IMR-90 (cell line): ENCODE measurements around the gene TAF9B.

ENCODE experiments used
- BHLHE40 ChIP-seq: fragments of 150-350 bp; IDR thresholded peaks from 2 replicates; pipeline ENCODE4 v1.6.1; 2016; ENCODE audit warnings: mild to moderate bottlenecking, low read depth, low read length
- CEBPB ChIP-seq: IDR thresholded peaks from 2 replicates; pipeline ENCODE4 v1.6.1; 2012; ENCODE audit warnings: low read depth, low read length, improper control_type of control experiment
- CTCF ChIP-seq: conservative IDR thresholded peaks from 2 replicates; pipeline ENCODE4 v1.5.1; 2012; ENCODE audit warnings: mild to moderate bottlenecking, low read depth, low read length, improper control_type of control experiment
- FOS ChIP-seq: fragments of 150-350 bp; IDR thresholded peaks from 2 replicates; pipeline ENCODE4 v1.6.1; 2016; ENCODE audit warnings: low read depth, low read length
- MXI1 ChIP-seq: IDR thresholded peaks from 2 replicates; pipeline ENCODE4 v1.6.1; 2012; ENCODE audit warnings: low read depth, mild to moderate bottlenecking, low read length, moderate library complexity, borderline replicate concordance
- POLR2A ChIP-seq: IDR thresholded peaks from 2 replicates; pipeline ENCODE4 v1.6.1; 2012; ENCODE audit warnings: mild to moderate bottlenecking, low read depth, low read length
- RFX5 ChIP-seq: IDR thresholded peaks from 2 replicates; pipeline ENCODE4 v1.8.0; 2012; ENCODE audit warnings: low read depth, mild to moderate bottlenecking, low read length, moderate library complexity
- USF2 ChIP-seq: fragments of 150-350 bp; IDR thresholded peaks from 2 replicates; pipeline ENCODE4 v1.6.1; 2017; ENCODE audit warnings: mild to moderate bottlenecking, antibody characterized with exemption, low read length, low read depth

GRCh38 chrX:78181307-78181706 is 41.9 kb upstream of the TAF9B start:
- no peak for TF ChIP-seq CTCF
- no peak for TF ChIP-seq POLR2A
- TF ChIP-seq FOS: no peak
- no peak for TF ChIP-seq RFX5
- no peak for TF ChIP-seq CEBPB
- no peak for TF ChIP-seq BHLHE40
- no peak for TF ChIP-seq MXI1
- TF ChIP-seq USF2: no peak
